Astrocyte (in vitro differentiated cells and primary cell): ENCODE results near the gene RGS4. TPM values are rescaled to one million over a fixed set of nuclear protein-coding genes. Genes with fewer than 3 reads are reported as not detected.

Experiments used
- DNase-seq: peaks from one replicate; pipeline ENCODE4 v3.0.0-alpha.2; 2010; ENCODE audit warnings: low read depth
- FAIRE-seq: peaks from 2 replicates; lab custom pipeline; 2011; peaks lifted over from hg19 to GRCh38; lab: Jason Lieb, UNC
- H2AFZ ChIP-seq: 2 replicates; pipeline ENCODE4 v1.6.0; 2012; ENCODE audit warnings: low read depth, low read length, inconsistent platforms
- H3K27ac ChIP-seq: 2 replicates; pipeline ENCODE4 v1.5.1; 2011; ENCODE audit warnings: low read depth, low read length, inconsistent platforms
- H3K27me3 ChIP-seq: 2 replicates; pipeline ENCODE4 v1.6.0; 2011; ENCODE audit warnings: low read length, inconsistent platforms; ENCODE audit not compliant: insufficient read depth
- H3K36me3 ChIP-seq: 2 replicates; pipeline ENCODE4 v1.5.1; 2011; ENCODE audit warnings: low read length, inconsistent platforms; ENCODE audit not compliant: insufficient read depth
- H3K4me1 ChIP-seq: 2 replicates; pipeline ENCODE4 v1.5.1; 2011; ENCODE audit warnings: low read length, inconsistent platforms; ENCODE audit not compliant: insufficient read depth
- H3K4me2 ChIP-seq: 2 replicates; pipeline ENCODE4 v1.6.0; 2012; ENCODE audit warnings: low read length, inconsistent platforms
- H3K4me3 ChIP-seq: 2 replicates; pipeline ENCODE4 v1.5.1; 2011; ENCODE audit warnings: low read depth, mild to moderate bottlenecking, low read length, inconsistent platforms; ENCODE audit not compliant: insufficient read depth
- H3K79me2 ChIP-seq: 2 replicates; pipeline ENCODE4 v1.6.0; 2012; ENCODE audit warnings: mild to moderate bottlenecking, low read length, inconsistent platforms; ENCODE audit not compliant: insufficient read depth
- H3K9ac ChIP-seq: 2 replicates; pipeline ENCODE4 v1.6.0; 2012; ENCODE audit warnings: mild to moderate bottlenecking, low read length, inconsistent platforms
- H3K9me3 ChIP-seq: 2 replicates; pipeline ENCODE4 v1.5.1; 2012; ENCODE audit warnings: low read depth, mild to moderate bottlenecking, low read length, inconsistent platforms; ENCODE audit not compliant: insufficient read depth
- H4K20me1 ChIP-seq: 2 replicates; pipeline ENCODE4 v1.6.0; 2012; ENCODE audit warnings: low read length, inconsistent platforms; ENCODE audit not compliant: insufficient read depth
- H3K27ac Mint-ChIP-seq: one replicate; pipeline ENCODE4 v1.8.0; 2021; ENCODE audit warnings: mild to moderate bottlenecking, mixed read lengths; ENCODE audit not compliant: unreplicated experiment
- H3K27me3 Mint-ChIP-seq: one replicate; pipeline ENCODE4 v1.8.0; 2021; ENCODE audit warnings: low read depth, mixed read lengths; ENCODE audit not compliant: unreplicated experiment
- H3K36me3 Mint-ChIP-seq: one replicate; pipeline ENCODE4 v1.8.0; 2021; ENCODE audit warnings: low read depth, mixed read lengths; ENCODE audit not compliant: unreplicated experiment
- H3K4me1 Mint-ChIP-seq: one replicate; pipeline ENCODE4 v1.8.0; 2021; ENCODE audit warnings: low read depth, mixed read lengths; ENCODE audit not compliant: unreplicated experiment
- H3K4me3 Mint-ChIP-seq: one replicate; pipeline ENCODE4 v1.8.0; 2021; ENCODE audit warnings: mild to moderate bottlenecking, moderate library complexity, mixed read lengths; ENCODE audit not compliant: unreplicated experiment
- H3K9me3 Mint-ChIP-seq: one replicate; pipeline ENCODE4 v1.8.0; 2021; ENCODE audit warnings: mild to moderate bottlenecking, mixed read lengths; ENCODE audit not compliant: unreplicated experiment
- CTCF ChIP-seq: IDR thresholded peaks from 2 replicates; pipeline ENCODE4 v1.5.1; 2011; ENCODE audit warnings: low read depth, mild to moderate bottlenecking, inconsistent platforms, low read length, moderate library complexity; ENCODE audit not compliant: insufficient read depth
- EZH2 ChIP-seq: IDR thresholded peaks from 2 replicates; pipeline ENCODE4 v1.6.1; 2012; ENCODE audit warnings: mild to moderate bottlenecking, low read length, inconsistent platforms; ENCODE audit not compliant: insufficient read depth
- total RNA-seq: library from RNA; stranded (reverse); gene quantifications from 2 replicates; pipeline ENCODE4 v1.2.1, GENCODE V29; 2021

The RGS4 gene
- total RNA-seq, 1 donor from 2014 or later: 23.8 TPM

- TF ChIP-seq EZH2 (no peak), CTCF (no peak)
Measured at GRCh38 chr1:163063143-163063542, 6.0 kb upstream of the RGS4 start.

GRCh38 chr1:163063610-163064009 is 5.6 kb upstream of the RGS4 start:
- DNase-seq (no peak), FAIRE-seq (no peak)
- Mint-ChIP-seq H3K9me3 (no peaks in the 10 kb centered on the region), H3K27ac (no peak overlapping the region), H3K4me3 (no peak overlapping the region), H3K4me1 (peaks cover 2% of the 10 kb centered on the region), H3K27me3 (peaks cover 2% of the 10 kb centered on the region), H3K36me3 (no peaks in the 10 kb centered on the region)
- H3K27ac ChIP-seq: no peak overlapping the region
- no peak overlapping the region for H3K4me3 ChIP-seq
- no peaks in the 10 kb centered on the region for H3K9me3 ChIP-seq
- TF ChIP-seq CTCF (no peak), EZH2 (no peak)
- H3K4me1 ChIP-seq: peaks cover 3% of the 10 kb centered on the region
- H3K36me3 ChIP-seq: no peaks in the 10 kb centered on the region
- no peaks in the 10 kb centered on the region for H3K27me3 ChIP-seq
- no peak overlapping the region for H2AFZ ChIP-seq
- H3K79me2 ChIP-seq: peaks cover 2% of the 10 kb centered on the region
- H3K4me2 ChIP-seq: no peak overlapping the region
- H3K9ac ChIP-seq: no peak overlapping the region
- no peaks in the 10 kb centered on the region for H4K20me1 ChIP-seq

More at GRCh38 chr1:163063143-163063542, 6.0 kb upstream of the RGS4 start:
- no peaks in the 10 kb centered on the region for H3K79me2 ChIP-seq
- no peaks in the 10 kb centered on the region for H3K27me3 ChIP-seq
- H3K27me3 Mint-ChIP-seq: peaks cover 2% of the 10 kb centered on the region
- DNase-seq (no peak), FAIRE-seq (peak; percentile 56)
- no peaks in the 10 kb centered on the region for H3K9me3 ChIP-seq
- H3K4me1 ChIP-seq: no peaks in the 10 kb centered on the region
- no peak overlapping the region for H3K4me3 Mint-ChIP-seq
- H3K9me3 Mint-ChIP-seq: no peaks in the 10 kb centered on the region
- H3K36me3 ChIP-seq: no peaks in the 10 kb centered on the region
- no peak overlapping the region for H3K4me3 ChIP-seq
- no peak overlapping the region for H3K27ac Mint-ChIP-seq
- no peaks in the 10 kb centered on the region for H4K20me1 ChIP-seq
- H3K9ac ChIP-seq: no peak overlapping the region
- peaks cover 2% of the 10 kb centered on the region for H3K4me1 Mint-ChIP-seq
- H2AFZ ChIP-seq: no peak overlapping the region
- H3K36me3 Mint-ChIP-seq: no peaks in the 10 kb centered on the region
- H3K27ac ChIP-seq: no peak overlapping the region
- no peak overlapping the region for H3K4me2 ChIP-seq

GRCh38 chr1:163066168-163066567 is 3.0 kb upstream of the RGS4 start:
- no peak for DNase-seq
- no peak overlapping the region for H2AFZ ChIP-seq
- no peaks in the 10 kb centered on the region for H3K9me3 ChIP-seq
- no peak overlapping the region for H3K9ac ChIP-seq
- no peaks in the 10 kb centered on the region for H3K36me3 Mint-ChIP-seq
- no peak overlapping the region for H3K4me3 Mint-ChIP-seq
- H3K4me3 ChIP-seq: no peak overlapping the region
- no peak for FAIRE-seq
- no peaks in the 10 kb centered on the region for H3K27me3 ChIP-seq
- H3K27me3 Mint-ChIP-seq: peaks cover 2% of the 10 kb centered on the region
- no peak overlapping the region for H3K27ac ChIP-seq
- peaks cover 24% of the 10 kb centered on the region for H3K79me2 ChIP-seq
- TF ChIP-seq EZH2 (no peak), CTCF (no peak)
- peaks cover 6% of the 10 kb centered on the region for H3K4me1 ChIP-seq
- no peak overlapping the region for H3K27ac Mint-ChIP-seq
- H3K4me2 ChIP-seq: no peak overlapping the region
- H3K4me1 Mint-ChIP-seq: peaks cover 7% of the 10 kb centered on the region
- no peaks in the 10 kb centered on the region for H3K9me3 Mint-ChIP-seq
- H3K36me3 ChIP-seq: no peaks in the 10 kb centered on the region
- peaks cover 9% of the 10 kb centered on the region for H4K20me1 ChIP-seq
